Measurements from ENCODE around the gene MAD2L1BP. TPM values are rescaled to one million over a fixed set of nuclear protein-coding genes. Genes with fewer than 3 reads are reported as not detected.

MAD2L1BP gene
- total RNA-seq, 1 donor from 2014 or later, result 27.9 TPM

DNA sequence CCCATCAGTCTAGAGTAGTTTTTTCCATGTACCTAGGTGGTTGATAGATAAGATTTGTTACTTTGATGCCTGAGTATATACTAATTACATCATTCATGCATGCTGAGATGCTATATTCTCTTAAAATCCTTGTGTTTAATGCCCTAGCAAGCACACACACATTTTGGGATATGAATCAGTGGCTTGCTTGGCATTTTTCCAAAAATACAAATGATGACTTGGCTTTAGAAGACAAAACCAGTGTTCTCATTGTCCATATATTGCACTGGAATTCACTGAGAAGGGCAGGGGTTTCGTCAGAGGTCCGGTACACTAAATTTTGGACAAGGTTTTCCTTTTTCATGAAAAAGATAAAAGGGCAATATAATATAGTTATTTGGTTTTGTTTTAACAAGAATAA lies 31.5 kb upstream of the MAD2L1BP start:
- TF ChIP-seq, protein P1, sequence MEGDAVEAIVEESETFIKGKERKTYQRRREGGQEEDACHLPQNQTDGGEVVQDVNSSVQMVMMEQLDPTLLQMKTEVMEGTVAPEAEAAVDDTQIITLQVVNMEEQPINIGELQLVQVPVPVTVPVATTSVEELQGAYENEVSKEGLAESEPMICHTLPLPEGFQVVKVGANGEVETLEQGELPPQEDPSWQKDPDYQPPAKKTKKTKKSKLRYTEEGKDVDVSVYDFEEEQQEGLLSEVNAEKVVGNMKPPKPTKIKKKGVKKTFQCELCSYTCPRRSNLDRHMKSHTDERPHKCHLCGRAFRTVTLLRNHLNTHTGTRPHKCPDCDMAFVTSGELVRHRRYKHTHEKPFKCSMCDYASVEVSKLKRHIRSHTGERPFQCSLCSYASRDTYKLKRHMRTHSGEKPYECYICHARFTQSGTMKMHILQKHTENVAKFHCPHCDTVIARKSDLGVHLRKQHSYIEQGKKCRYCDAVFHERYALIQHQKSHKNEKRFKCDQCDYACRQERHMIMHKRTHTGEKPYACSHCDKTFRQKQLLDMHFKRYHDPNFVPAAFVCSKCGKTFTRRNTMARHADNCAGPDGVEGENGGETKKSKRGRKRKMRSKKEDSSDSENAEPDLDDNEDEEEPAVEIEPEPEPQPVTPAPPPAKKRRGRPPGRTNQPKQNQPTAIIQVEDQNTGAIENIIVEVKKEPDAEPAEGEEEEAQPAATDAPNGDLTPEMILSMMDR (IDR thresholded peaks at IDR 0.05; ENCODE audit: insufficient read depth, low read length, severe bottlenecking), result no peak
- Histone ChIP-seq H3K4me3 (ENCODE audit: low read depth, low read length) (no peak overlapping the region), H3K36me3 (ENCODE audit: control insufficient read depth, insufficient read depth, low read length) (peaks cover 14% of the 10 kb centered on the region), H3K27me3 (ENCODE audit: control insufficient read depth, insufficient read depth, low read length) (no peaks in the 10 kb centered on the region)
- FAIRE-seq, result no peak
- peak; percentile 82 for DNase-seq (ENCODE audit: low read depth)

DNA sequence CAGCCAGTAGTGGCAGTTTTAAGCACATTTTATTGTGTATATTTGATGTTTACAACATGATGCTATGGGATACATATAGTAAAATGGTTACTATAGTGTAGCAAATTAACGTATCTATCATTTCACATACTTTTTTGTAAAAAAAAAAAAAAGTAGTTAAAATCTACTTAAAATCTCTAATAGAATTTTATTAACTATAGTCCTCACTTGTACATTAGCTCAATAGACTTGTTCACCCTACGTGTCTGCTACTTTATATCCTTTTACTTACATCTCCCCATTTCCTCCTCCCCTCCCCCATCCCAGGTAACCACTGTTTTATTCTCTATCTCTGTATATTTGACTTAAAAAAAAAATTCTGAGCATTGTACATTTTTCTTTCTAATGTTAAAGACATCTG lies 29.6 kb upstream of the MAD2L1BP start:
- Histone ChIP-seq H3K27me3 (ENCODE audit: control insufficient read depth, insufficient read depth, low read length) (no peaks in the 10 kb centered on the region), H3K4me3 (ENCODE audit: low read depth, low read length) (no peak overlapping the region), H3K36me3 (ENCODE audit: control insufficient read depth, insufficient read depth, low read length) (peaks cover 19% of the 10 kb centered on the region)
- FAIRE-seq (no peak), DNase-seq (ENCODE audit: low read depth) (no peak)
- TF ChIP-seq, protein P1 (IDR thresholded peaks at IDR 0.05; ENCODE audit: insufficient read depth, low read length, severe bottlenecking), result no peak

DNA sequence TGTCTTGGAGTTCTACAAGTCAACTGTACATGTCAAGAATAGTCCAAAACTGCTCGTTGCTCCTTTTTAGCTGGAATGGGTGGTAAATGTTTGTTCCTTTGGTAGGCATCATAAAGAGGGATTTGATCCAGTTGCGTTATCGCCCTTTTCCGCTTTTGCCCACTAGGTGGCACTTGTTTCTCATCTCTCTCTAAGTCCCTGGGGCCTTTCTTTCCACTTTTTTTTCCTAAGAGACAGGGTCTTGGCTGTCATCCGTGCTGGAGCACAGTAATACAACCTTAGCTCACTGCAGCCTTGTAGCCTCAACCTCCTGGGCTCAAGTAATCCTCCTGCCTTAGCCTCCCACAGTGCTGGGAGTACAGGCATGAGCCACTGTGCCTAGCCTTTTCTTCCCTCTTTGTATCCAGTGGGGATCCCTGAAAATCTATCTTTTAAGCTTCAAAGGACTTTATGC lies 27.3 kb upstream of the MAD2L1BP start:
- H3K36me3 ChIP-seq (ENCODE audit: control insufficient read depth, insufficient read depth, low read length), result peaks cover 14% of the 10 kb centered on the region
- H3K27me3 ChIP-seq (ENCODE audit: control insufficient read depth, insufficient read depth, low read length), result no peaks in the 10 kb centered on the region
- no peak overlapping the region for H3K4me3 ChIP-seq (ENCODE audit: low read depth, low read length)
- FAIRE-seq (peak; percentile 18), DNase-seq (ENCODE audit: low read depth) (peak; percentile 71)
- TF ChIP-seq, protein P1 (IDR thresholded peaks at IDR 0.05; ENCODE audit: insufficient read depth, low read length, severe bottlenecking), result peak; percentile 85

DNA sequence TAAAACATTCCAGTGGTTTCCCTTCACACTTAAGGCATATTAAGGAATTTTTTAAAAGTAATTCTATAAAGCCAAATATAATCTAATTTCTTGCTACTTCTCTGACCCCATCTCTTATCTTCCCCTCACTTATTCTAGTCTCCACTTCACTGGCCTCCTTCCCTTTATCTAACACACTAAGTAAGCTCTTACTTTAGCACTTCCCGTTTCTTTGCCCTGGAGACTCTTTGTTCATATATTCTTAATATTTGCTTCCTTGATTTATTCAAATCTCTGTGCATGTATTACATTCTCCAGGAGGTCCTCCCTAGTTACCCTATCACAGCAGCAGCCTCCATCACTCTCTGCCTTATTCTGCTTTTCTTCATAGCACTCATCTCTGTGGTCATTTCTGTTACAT lies 26.8 kb upstream of the MAD2L1BP start:
- FAIRE-seq, result no peak

DNA sequence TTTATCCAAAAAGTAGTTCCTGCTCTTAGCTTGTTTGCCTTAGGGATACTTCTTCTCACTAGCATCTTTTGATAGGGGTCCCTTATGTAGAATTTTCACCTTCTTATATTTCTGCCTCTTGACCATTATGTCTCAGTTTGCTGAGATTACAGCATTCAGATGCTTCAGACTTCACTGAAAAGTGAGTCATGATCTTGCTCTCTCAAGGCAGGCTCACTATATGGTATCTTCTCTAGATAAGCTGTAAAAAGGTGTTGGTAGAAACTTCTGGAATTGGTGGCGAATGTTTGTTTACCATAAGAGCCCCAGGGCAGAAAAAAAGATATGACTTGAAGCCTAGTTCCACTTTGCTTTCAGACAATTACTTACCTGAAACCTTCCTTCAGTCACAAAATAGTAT lies 26.2 kb upstream of the MAD2L1BP start:
- peaks cover 16% of the 10 kb centered on the region for H3K36me3 ChIP-seq (ENCODE audit: control insufficient read depth, insufficient read depth, low read length)
- no peaks in the 10 kb centered on the region for H3K27me3 ChIP-seq (ENCODE audit: control insufficient read depth, insufficient read depth, low read length)
- DNase-seq (ENCODE audit: low read depth) (no peak), FAIRE-seq (no peak)
- no peak overlapping the region for H3K4me3 ChIP-seq (ENCODE audit: low read depth, low read length)
- TF ChIP-seq, protein P1 (IDR thresholded peaks at IDR 0.05; ENCODE audit: insufficient read depth, low read length, severe bottlenecking), result no peak

More for the DNA sequence above, 26.8 kb upstream of the MAD2L1BP start:
- Histone ChIP-seq H3K36me3 (ENCODE audit: control insufficient read depth, insufficient read depth, low read length) (peaks cover 14% of the 10 kb centered on the region), H3K4me3 (ENCODE audit: low read depth, low read length) (no peak overlapping the region), H3K27me3 (ENCODE audit: control insufficient read depth, insufficient read depth, low read length) (no peaks in the 10 kb centered on the region)
- TF ChIP-seq, protein P1 (IDR thresholded peaks at IDR 0.05; ENCODE audit: insufficient read depth, low read length, severe bottlenecking), result no peak
- no peak for DNase-seq (ENCODE audit: low read depth)

DNA sequence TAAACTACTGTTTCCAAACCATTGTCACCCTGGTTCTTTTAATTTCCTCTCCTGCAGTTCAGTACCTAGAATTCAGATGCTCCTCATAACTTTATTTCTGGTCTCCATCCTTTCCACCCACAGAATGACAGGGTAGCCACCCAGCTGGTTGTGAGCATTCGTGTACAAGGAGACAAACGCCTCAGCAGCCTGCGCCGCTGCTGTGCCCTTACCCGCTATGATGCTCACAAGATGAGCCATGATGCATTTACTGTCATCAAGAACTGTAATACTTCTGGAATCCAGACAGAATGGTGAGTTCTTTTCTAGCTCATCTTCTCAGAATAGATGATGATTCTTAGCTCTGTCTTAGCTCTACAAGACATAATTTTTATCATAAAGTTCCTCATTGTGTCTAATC lies 25.2 kb upstream of the MAD2L1BP start:
- Histone ChIP-seq H3K4me3 (ENCODE audit: low read depth, low read length) (no peak overlapping the region), H3K36me3 (ENCODE audit: control insufficient read depth, insufficient read depth, low read length) (peaks cover 10% of the 10 kb centered on the region), H3K27me3 (ENCODE audit: control insufficient read depth, insufficient read depth, low read length) (no peaks in the 10 kb centered on the region)
- DNase-seq (ENCODE audit: low read depth) (no peak), FAIRE-seq (no peak)
- TF ChIP-seq, protein P1 (IDR thresholded peaks at IDR 0.05; ENCODE audit: insufficient read depth, low read length, severe bottlenecking), result no peak

Measured in bronchial epithelial cell (primary cell).